KBM-7 (cell line): Measurements from ENCODE around the gene CTXN3.
"Not testable (repeated sequence)": the region's sequence is repeated elsewhere in the genome, so short reads cannot be mapped to it uniquely, and the experiment has no call there.

Experiments
- DNase-seq: peaks from one replicate; pipeline ENCODE4 v3.0.0-alpha.2; 2015
- in situ Hi-C: fragments of 300-500 bp; cut with MboI; formaldehyde crosslinking; loops from 2 replicates; pipeline ENCODE4 v1.14.3; 2020; ENCODE audit warnings: low sequenced_read_pairs, low pct_unique_long_range_greater_than_20kb, mixed read lengths

CTXN3 gene

DNA sequence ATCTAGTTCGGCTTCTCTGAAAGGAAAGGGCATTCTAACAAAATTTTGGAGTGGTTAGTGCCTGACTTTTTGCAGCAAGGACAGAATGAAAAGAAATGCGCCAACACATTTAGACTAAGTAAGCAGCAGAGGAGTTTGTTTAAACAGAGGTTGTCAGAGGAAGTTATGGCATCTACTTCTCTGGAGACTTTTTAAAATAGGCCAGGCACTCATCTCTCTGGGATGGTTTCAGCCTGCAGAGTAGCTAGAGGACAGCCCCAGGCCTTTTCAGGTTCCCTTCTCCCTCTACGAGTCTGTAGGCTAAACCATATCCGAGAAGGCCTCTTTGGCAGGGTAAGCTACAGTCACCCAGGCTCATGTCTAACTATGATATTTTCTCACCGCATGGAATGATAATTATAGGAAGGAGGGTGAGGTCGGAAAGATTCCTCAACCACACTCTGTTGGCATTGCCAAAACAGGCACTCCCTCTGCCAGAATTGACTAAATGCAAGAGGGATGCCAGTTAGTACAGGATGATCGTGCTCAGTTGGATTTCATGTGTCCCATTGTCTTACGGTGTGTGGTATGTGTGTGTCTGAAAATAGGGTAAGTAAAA lies 1.4 kb upstream of the CTXN3 start:
- DNase-seq = no peak
- in situ Hi-C loops = no loop called here

DNA sequence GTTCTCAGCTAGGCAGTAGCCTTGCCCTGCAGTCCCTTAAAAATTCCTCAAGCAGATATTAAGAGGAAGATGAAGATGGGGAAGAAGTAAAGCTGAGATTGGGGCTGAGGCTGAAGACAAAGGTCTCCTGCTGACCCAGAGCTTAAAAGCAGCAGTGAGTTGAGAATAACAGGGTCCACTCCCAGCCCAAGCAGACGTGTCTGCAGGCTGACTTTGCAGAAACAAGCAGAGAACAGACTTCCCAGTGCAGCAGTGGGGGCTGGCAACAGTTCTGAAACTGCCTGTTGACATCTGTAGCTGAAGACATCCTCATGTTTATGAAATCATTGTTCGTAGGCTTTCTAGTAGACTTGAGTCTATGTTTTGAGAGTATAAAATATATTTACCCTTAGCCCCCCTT lies 1.1 kb downstream of the CTXN3 start:
- in situ Hi-C loops = no loop called here
- no peak for DNase-seq

DNA sequence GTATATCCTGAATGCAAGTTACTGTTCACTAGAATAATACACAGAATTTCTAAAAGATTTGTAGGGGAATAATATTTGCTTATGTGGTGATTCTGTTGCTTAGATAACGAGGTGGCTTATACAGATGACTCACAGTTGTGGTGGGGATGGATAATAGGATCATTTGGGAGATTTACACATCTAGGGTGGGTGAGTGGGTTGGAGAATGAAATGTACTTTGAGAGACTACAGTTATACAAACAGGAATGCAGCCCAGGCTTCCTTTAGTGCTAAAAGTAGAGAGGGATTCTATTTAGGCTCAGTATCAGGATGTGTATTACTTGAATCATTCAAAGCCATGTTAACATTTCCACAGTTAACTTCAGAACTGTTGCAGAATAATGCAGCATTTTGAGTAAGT lies 1.8 kb downstream of the CTXN3 start:
- DNase-seq = no peak
- in situ Hi-C loops = no loop called here

DNA sequence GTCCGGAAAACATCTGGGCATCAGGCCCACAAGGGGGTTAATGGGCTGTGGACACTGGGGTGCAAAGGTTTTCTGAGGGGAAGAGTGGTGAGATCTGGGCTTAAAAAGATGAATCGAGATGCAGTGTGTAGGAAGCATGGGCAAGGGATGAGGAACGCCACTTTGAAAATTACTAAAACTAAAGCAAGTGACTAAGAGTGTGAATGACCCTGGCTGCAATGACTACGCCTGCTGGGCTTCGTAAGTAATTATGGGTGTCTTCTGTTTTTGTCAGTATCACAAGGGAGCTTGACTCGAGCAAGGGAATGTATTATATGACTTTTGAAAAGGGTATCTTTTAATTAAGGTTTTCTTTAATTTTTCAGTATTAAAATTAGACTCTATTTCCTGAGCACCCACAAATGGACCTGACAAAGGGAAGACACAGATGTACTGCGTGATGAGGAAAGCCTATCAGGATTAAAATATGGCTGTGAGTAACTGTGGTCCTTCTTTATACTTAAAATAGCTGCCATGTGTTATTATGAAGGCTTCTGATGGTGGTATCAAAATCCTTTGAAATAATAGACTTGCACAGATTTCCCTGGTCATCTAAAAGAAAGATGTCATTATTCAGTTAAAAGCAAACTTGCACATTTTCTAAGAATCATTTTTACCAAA lies 4.2 kb downstream of the CTXN3 start:
- no peak for DNase-seq
- in situ Hi-C loops = no loop called here

DNA sequence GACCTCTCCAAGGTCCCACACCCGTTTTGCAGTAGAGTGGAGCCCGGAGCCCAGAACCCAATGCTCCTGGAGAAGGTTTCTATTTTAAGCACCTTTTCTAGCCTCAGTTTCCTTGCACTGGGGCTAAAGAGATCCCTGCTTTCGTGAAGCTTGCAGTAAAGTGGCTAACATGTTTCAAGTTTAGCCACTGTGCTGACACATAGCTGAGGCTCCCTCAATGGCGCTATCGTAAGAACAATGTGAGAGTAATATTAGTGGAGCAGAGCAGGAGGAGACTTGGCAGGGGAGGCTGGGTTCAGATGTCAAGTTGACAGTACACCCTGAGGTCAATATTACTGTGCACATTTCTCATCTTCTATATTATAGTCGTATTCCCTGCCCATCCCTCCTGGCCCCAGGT lies 7.9 kb downstream of the CTXN3 start:
- in situ Hi-C loops = no loop called here
- no peak for DNase-seq

DNA sequence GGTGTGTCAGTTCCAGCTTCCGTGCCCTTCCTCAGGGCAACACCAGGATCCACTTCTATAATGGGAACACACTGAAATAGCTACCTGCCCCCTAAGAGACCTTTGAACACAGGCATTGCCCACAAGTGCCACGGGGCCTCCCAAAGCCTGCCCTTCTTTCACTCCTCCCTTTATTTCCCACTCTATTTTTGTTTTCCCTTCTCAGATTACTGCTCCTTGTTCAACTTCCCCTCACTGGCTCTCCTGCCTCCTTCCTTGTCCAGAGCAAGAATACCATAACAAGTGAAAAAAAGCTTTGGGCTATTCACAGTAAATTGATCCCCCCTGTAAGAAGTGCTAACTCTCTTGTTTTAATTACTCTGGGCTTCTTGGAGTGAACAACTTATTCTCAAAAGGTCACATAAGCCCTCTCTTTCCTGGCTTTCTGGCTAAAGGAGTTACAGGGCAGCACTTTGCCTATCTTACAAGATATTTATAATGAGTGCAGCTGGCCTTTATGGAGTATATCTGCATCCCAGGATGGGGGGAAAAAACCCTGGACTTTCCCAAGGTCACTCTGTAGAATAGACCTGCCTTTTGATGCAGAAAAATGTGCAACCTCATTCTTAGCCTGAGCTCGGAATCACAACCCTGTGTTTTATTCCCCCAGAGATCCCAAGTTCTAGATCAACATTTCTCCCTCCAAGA lies 11.3 kb downstream of the CTXN3 start:
- in situ Hi-C loops = no loop called here
- DNase-seq = no peak

DNA sequence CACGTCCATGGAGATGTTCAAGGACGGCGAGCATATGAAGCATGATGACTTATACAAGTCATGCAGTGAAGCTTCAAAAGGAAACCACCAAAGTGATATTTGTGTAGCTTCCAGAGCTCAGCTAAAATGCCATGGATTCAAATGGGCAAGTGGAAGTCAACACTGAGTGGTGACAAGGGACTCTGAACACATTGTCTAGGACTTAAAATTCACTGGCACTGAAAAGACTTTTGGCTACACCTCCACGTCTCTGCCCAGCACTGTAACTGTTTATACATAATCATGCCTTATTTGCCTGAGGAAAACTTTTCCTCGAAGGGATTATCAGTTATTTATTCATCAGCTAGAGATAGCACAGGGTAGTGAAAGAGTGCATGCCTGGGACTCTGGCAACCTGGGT lies 15.2 kb downstream of the CTXN3 start:
- DNase-seq = no peak
- in situ Hi-C loops = no loop called here

DNA sequence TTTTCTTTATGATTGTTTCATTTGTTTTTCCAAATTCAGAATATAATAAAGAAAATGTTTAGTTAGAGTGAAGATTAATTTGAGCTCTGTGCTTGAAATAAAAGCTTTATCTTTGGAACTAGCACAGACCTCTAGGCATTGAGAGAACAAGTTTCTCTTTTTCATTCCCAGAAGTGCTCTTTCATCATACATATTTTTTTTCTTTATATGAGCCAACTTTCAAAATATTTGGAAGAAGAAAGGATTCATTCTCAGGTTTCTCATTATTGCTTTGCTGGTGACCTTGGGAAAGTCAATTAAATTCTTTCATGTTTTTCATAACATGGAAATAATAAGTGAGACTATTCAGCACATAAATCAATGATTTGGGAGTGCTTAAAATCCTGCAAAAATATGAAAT lies 16.8 kb downstream of the CTXN3 start:
- in situ Hi-C loops = no loop called here
- DNase-seq = no peak

DNA sequence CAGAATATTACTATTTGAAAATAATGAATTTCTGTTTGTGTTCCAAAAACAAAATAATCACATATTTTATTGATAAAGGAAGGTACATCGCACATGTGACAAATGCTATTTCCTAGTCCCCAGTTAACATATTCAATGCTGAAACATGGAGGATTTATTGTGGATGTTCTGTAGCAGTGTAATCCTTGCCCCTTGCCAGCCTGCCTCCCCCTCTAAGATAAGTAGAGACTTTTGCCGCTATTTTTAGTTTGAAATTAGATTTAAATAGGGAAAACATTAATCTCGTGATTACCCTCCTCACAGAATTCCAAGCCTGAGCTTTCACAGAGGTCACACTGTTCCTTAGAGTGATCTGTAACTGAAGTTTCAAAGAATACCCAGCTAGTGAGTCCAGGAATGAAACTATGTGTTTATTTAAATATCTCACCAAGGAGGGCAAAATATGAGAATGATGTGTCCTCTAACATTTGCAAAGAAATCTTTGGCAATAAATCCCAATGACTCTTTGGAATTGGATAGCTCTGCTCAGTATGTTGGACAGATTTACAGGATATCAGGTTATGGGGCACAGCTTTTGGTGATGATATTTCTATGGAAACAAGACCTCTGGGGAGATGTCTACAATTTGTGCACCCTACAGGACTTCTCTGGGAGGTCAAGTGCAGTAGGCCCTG lies 17.3 kb downstream of the CTXN3 start:
- DNase-seq = no peak
- in situ Hi-C loops = no loop called here

DNA sequence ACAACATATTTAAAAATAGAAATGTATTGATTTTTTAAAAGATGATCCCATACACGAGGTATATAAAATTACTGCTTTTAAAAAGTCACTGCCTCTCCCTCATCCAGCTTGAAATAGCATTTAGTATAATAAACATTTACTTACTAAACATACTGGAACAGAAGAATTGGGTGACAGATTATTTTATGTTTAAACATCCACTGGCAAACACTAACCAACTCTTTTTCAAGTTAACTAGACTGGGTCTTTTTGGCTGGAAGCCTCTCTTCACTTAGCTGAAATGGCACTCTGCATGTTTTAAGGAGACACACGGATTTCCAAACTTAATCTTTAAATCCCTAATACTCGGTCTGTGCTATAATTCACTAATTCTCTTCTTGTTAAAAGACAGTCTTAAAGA lies 19.0 kb downstream of the CTXN3 start:
- in situ Hi-C loops = no loop called here
- DNase-seq = no peak

DNA sequence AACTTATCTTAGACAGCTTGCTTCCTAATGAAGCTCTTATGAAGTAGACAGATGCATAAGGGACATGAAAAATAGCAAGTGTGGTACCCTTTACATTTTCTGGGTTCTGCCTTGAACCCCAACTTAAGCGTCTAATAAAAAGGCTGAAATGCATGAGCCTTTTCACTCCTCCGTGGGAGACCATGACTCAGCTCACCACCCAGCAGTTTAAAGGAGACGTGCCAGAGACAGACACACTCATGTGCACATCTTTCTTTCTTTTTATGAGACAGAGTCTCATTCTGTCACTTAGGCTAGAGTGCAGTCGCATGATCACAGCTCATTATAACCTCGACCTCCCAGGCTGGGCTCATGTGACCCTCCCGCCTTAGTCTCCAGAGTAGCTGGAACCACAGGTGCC lies 22.3 kb downstream of the CTXN3 start:
- in situ Hi-C loops = no loop called here
- DNase-seq = no peak

DNA sequence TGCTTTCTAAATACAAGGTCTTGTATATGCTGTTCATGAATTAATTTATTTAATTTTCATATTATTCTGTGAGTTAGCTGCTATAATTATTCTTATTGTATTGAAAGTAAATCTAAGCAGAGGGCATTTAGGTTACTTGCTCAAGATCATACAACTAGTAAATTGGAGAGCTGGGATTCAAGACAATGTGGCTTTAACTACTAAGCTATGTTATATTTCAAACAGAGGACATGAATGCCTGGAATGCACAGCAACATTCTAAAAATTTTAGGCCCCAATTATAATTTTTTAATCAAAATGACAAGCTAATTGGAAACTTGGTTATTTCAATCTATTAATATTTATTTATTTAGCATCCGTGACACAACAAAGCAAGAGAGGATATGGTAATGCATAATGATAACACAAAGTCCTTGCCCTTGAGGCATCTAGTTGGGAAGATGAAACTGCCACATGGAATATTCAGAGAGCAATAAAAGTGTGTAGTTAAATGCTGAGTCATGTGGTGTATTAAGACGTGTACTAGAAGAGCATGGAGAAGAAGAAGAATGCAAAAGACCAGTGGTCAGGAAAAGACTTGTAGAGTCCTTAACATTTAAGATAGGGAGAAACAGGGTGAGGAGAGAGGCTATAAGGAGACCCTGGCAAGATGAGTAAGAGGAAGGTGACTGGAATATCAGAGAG lies 24.4 kb downstream of the CTXN3 start:
- in situ Hi-C loops = no loop called here
- DNase-seq = no peak

DNA sequence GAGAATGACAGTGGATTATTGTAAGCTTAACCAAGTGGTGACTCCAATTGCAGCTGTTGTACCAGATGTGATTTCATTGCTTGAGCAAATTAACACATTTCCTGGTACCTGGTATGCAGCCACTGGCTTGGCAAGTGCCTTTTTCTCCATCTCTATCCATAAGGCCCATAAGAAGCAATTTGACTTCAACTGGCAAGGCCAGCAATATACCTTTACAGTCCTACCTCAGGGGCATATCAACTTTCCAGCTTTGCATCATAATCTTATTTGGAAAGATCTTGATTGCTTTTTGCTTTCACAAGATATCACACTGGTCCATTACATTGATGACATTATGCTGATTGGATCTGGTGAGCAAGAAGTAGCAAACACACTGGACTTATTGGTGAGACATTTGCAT lies 28.1 kb downstream of the CTXN3 start:
- in situ Hi-C loops, DNase-seq: not testable (repeated sequence)

DNA sequence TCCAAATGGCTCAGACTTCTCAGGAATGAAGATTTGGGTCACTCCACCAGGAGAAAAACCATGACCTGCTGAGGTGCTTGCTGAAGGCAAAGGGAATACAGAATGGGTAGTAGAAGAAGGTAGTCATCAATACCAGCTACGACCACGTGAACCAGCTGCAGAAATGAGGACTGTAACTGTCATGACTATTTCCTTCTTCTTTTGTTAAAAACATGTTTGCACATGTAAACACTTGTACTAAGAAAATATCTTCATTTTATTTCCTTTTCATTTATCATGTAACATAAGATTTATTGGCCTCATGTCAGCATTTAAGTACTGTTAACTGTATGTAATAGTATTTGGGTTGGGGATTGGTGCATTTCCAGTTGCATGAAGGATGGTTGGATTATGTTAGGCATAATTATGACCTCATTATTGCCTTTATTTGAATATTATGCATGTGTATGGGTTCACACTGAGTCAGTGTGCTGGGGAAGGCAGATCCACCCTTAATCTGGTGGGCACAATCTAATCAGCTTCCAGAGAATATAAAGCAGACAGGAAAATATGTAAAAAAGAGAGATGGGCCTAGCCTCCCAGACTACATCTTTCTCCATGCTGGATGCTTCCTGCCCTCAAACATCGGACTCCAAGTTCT lies 30.9 kb downstream of the CTXN3 start:
- DNase-seq, in situ Hi-C loops: not testable (repeated sequence)

DNA sequence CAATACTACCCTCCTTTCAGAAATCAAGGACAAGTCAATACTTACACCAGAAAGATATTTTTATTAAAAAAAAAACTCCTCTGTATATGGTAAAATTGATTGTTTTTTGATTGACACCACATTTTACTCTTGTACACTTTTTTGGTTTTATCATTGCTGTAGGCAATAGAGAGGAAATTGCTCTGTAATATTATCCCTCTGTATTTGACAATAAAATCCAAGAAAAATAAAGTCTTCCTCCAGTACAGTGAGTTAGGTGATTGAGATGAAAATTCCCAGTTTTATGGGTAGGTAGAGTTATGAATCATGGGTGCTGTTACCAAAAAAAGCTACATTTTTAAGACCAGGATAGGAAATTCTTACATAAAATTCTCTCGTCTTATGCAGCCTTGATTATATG lies 31.7 kb downstream of the CTXN3 start:
- in situ Hi-C loops = no loop called here
- DNase-seq = no peak

DNA sequence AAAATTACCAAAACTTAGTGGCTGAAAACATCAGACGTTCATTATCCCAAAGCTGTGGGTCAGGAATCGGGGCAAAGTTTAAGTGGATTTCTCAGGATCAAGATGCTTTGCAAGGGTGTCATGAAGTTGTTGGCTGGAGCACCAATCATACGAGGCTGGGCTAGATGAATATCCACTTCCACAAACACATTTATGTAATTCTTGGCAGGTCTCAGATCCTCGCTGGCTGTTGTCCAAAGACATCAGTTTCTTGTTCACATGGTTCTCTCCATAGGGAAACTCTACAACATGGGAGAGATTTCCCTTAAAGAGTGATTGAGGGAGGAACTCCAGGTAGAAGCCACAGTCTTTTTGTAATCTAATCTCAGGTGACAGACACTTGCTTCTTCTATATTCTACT lies 34.1 kb downstream of the CTXN3 start:
- DNase-seq = no peak
- in situ Hi-C loops = no loop called here

DNA sequence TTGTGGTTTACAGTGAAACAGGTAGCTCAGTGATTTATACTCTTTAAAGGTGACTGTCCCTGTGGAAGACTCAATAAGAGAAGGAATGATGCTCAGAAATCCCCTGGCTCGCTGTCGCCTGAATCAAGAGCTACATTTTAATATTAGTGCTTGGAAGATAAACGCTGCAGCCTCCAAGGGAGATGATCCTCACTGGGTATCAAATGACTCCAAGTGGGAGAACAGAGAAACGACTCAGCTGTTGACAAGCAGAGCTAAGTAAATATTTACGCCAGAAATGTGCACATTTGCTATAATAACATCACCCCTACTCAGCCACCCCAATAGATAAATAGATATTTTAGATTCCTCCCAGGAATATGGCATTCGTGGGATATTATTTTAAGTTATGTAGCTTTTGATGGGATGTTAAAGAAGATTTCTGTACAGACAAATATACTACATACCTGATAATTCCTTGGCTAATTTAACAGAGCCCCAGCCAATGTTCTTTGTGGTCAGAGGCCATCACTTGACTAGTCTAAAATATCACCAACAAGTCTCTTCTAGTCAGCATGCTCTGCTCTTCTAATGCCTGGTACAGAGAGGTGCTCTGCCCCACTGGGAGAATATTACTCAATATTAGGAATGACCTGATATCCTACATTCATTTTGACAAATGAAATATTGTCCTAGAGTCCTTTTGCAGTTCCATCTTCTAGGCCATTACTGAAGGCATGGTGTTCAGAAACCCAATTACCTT lies 36.0 kb downstream of the CTXN3 start:
- DNase-seq = no peak
- in situ Hi-C loops = no loop called here

DNA sequence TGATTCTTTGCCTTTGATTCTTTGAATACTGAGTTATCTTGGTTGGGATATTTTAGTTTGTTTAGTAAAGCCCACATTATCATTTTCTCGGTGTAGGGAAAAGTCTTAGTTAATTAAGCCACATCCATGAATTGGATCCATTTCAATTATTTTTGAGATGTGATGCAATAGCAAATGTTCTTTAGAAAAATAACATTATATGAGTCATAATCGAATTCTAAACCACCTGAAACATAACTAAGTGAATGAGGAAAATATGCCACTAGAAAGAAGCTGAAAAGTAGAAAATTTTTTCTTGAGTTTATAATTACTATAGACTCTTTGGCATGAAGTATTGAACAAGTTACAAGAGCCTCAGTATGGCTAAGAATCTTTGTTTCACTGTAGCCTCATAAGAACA lies 36.8 kb downstream of the CTXN3 start:
- no peak for DNase-seq
- in situ Hi-C loops = no loop called here

DNA sequence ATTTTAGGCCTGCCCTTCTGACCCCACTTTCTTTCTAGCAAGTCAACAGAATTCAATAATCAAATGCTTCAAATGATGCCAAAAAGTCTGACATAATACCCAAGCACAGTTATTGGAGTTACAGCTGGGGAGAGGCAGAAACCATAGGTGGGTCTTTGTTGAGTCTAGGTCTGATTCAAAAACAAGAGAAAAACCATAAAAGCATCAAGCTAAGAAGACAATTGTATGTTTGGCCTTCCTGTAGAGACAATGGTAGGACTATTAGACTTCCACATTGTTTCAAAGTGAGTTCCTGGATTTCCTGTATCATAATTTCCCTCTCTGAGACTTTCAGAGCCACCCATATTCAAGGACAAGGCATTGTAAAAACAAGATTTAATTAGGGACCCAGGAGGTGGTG lies 37.5 kb downstream of the CTXN3 start:
- in situ Hi-C loops = no loop called here
- no peak for DNase-seq
